Esophagus muscularis mucosa (tissue), 3 donors: ENCODE measurements around the gene FKBP8.
"Not testable (repeated sequence)": the region's sequence is repeated elsewhere in the genome, so short reads cannot be mapped to it uniquely, and the experiment has no call there.

ENCODE experiments used
- CTCF ChIP-seq, 3 experiments: fragments of 200-600 bp in 2 of 3; fragments of 450-650 bp in 1 of 3; sonication (generic) in 2 of 3; IDR thresholded peaks; one replicate each; pipeline ENCODE4 v1.5.1; 2017 to 2019; ENCODE audit warnings: antibody characterized with exemption in 3 of 3, mild to moderate bottlenecking in 2 of 3, moderate library complexity in 1 of 3
- POLR2A ChIP-seq: fragments of 450-650 bp; IDR thresholded peaks from one replicate; pipeline ENCODE4 v1.6.1; 2017; ENCODE audit warnings: antibody characterized with exemption, moderate library complexity, mild to moderate bottlenecking, low read depth
- POLR2AphosphoS5 ChIP-seq, 2 donors: sonication (generic); formaldehyde crosslinking; IDR thresholded peaks; one replicate each; pipeline ENCODE4 v1.6.1; 2017; ENCODE audit warnings: antibody characterized with exemption in 2 of 2

DNA sequence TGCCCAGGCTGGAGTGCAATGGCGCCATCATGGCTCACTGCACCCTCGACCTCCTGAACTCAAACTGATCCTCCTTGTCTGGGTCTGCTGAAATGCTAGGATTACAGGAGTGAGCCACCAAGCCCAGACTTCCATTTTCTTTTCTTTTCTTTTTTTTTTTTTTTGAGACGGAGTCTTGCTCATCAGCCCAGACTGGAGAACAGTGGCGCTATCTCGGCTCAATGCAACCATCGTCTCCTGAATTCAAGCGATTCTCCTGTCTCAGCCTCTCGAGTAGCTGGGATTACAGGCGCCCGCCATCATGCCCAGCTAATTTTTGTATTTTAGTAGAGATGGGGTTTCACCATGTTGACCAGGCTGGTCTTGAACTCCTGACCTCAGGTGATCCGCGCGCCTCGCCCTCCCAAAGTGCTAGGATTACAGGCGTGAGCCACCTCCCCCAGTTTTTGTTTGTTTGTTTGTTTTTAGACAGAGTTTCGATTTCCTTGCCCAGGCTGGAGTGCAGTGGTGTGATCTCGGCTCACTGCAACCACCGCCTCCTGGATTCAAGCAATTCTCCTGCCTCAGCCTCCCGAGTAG, 20.4 kb downstream of the FKBP8 start:
- TF ChIP-seq POLR2A; CTCF (IDR thresholded peaks at IDR 0.05); POLR2AphosphoS5 (IDR thresholded peaks at IDR 0.05): not testable (repeated sequence)
